Activated CD4-positive, alpha-beta T cell treated with anti-CD3 and anti-CD28 coated beads, Interleukin-2, amount 50 U/mL, for 48 hours (primary cell): Measurements from ENCODE around the gene SHISA8.
"Not testable (repeated sequence)": the region's sequence is repeated elsewhere in the genome, so short reads cannot be mapped to it uniquely, and the experiment has no call there.

Experiments
- DNase-seq, 2 experiments: peaks; one replicate each; pipeline ENCODE4 v3.0.0-alpha.2; 2020

SHISA8 gene

GRCh38 chr22:41915035-41915785 lies at the start of gene SHISA8:
SHISA8 (minus strand) TSS chr22:41915074; CDS start chr22:41914667, 407 bp downstream.
- DNase-seq = peak; percentile 56 to 63

- no peak for DNase-seq
Observed at GRCh38 chr22:41964112-41964491, 49.2 kb upstream of the SHISA8 start.

GRCh38 chr22:41963453-41964111 lies 48.7 kb upstream of the SHISA8 start:
- no peak for DNase-seq

GRCh38 chr22:41957941-41958556 lies 43.2 kb upstream of the SHISA8 start:
- DNase-seq = no peak

GRCh38 chr22:41952713-41953112 lies 37.8 kb upstream of the SHISA8 start:
- DNase-seq = no peak

- DNase-seq = no peak
Observed at GRCh38 chr22:41951898-41952474, 37.1 kb upstream of the SHISA8 start, which contains the start of gene SMIM45. SMIM45 (plus strand) TSS chr22:41952150.

GRCh38 chr22:41949297-41949965 lies 34.6 kb upstream of the SHISA8 start:
- no peak for DNase-seq

GRCh38 chr22:41948928-41949296 lies 34.0 kb upstream of the SHISA8 start:
- DNase-seq = not testable (repeated sequence)

- no peak for DNase-seq
Observed at GRCh38 chr22:41948142-41948541, 33.3 kb upstream of the SHISA8 start.

GRCh38 chr22:41947424-41948080 lies 32.7 kb upstream of the SHISA8 start:
- no peak for DNase-seq

GRCh38 chr22:41946629-41947423 lies 32.0 kb upstream of the SHISA8 start, which contains the start of gene CENPM:
CENPM (minus strand) TSS chr22:41947152; CDS start chr22:41947076, 76 bp downstream.
- peak; percentile 97 to 98 for DNase-seq

- peak in 1 of 2 experiments; percentile 45 for DNase-seq
Observed at GRCh38 chr22:41943661-41944209, 28.9 kb upstream of the SHISA8 start.

GRCh38 chr22:41940832-41941765 lies 26.2 kb upstream of the SHISA8 start:
- peak; percentile 84 to 88 for DNase-seq

GRCh38 chr22:41939981-41940831 lies 25.3 kb upstream of the SHISA8 start:
- peak; percentile 96 to 98 for DNase-seq

- DNase-seq = no peak
Observed at GRCh38 chr22:41936894-41937169, 22.0 kb upstream of the SHISA8 start.

- no peak for DNase-seq
Observed at GRCh38 chr22:41935509-41935908, 20.6 kb upstream of the SHISA8 start.

GRCh38 chr22:41935015-41935351 lies 20.1 kb upstream of the SHISA8 start:
- no peak for DNase-seq

- DNase-seq = no peak
Observed at GRCh38 chr22:41934284-41935014, 19.6 kb upstream of the SHISA8 start.
